Adipocyte (in vitro differentiated cells): ENCODE results near the gene TMEM218.

Source experiments
- DNase-seq: peaks from one replicate; pipeline ENCODE4 v3.0.0-alpha.2; 2015; ENCODE audit warnings: low read depth
- H3K27me3 ChIP-seq: replicated peaks from 2 replicates; pipeline ENCODE4 v1.7.0; 2013; ENCODE audit warnings: mild to moderate bottlenecking, low read length, moderate library complexity; ENCODE audit not compliant: control insufficient read depth, insufficient read depth
- H3K36me3 ChIP-seq: 2 replicates; pipeline ENCODE4 v1.7.0; 2013; ENCODE audit warnings: low read length, mild to moderate bottlenecking, moderate library complexity; ENCODE audit not compliant: control insufficient read depth, insufficient read depth, severe bottlenecking
- H3K4me1 ChIP-seq: 2 replicates; pipeline ENCODE4 v1.7.0; 2013; ENCODE audit warnings: mild to moderate bottlenecking, low read length, moderate library complexity; ENCODE audit not compliant: control insufficient read depth, insufficient read depth
- H3K4me3 ChIP-seq: 2 replicates; pipeline ENCODE4 v1.7.0; 2013; ENCODE audit warnings: mild to moderate bottlenecking, low read length, moderate library complexity
- H3K9ac ChIP-seq: 2 replicates; pipeline ENCODE4 v1.7.0; 2013; ENCODE audit warnings: mild to moderate bottlenecking, low read length, moderate library complexity
- H3K9me3 ChIP-seq: 2 replicates; pipeline ENCODE4 v1.7.0; 2013; ENCODE audit warnings: mild to moderate bottlenecking, low read length, moderate library complexity; ENCODE audit not compliant: control insufficient read depth

TMEM218 gene

DNA sequence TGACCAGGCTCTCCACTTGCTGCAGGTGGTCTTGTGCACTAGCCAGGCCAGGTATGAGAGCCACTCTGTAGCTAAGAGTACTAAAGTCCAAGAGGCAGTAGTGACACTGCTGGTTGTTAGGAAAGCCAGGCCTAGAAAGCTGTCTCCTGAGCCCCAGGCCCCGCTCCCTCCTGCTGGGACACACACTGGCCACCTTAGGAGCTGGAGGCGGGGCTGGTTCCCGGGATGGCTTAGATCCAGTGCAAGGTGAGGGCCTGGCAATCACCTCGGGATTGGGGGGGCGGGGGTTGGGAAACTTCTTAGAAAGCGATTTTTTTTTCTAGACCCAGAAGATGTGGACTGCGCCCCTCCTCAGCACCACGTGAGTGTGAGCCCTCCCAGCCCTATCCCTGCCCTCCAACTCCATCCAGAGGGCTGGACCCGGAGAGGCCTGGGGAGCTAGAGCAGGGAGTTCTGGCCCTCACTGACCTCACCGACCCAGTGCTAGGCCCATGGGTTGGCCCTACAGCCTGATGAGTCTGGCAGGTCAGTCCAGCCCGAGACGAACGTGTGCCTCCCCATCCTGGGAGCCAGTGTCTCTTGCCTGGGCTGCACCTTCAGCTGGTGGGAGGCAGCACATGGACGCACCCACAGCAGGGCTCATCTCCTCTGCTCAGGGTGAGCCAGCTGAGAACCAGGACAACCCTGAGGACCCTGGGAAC lies 30.2 kb downstream of the TMEM218 start:
- H3K36me3 ChIP-seq, result no peaks in the 10 kb centered on the region
- no peak for DNase-seq
- peaks cover 15% of the 10 kb centered on the region for H3K4me1 ChIP-seq
- no peak overlapping the region for H3K9ac ChIP-seq
- H3K4me3 ChIP-seq, result no peak overlapping the region
- no peaks in the 10 kb centered on the region for H3K9me3 ChIP-seq
- H3K27me3 ChIP-seq, result no peaks in the 10 kb centered on the region

DNA sequence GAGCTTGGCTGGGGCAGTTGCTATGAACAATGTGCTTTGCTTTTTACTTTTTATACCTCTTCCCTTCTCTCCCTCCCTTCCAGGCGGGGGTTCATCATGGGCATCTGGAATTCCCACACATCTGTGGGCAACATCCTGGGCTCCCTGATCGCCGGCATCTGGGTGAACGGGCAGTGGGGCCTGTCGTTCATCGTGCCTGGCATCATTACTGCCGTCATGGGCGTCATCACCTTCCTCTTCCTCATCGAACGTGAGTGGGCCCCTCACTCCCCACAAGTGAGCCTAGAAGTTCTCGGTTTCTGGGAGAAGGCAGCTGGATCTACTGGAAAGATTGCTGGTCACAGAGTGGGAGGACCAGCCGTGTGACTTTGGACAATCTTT lies 30.9 kb downstream of the TMEM218 start:
- Histone ChIP-seq H3K4me3 (no peak overlapping the region), H3K9me3 (no peaks in the 10 kb centered on the region), H3K4me1 (peaks cover 18% of the 10 kb centered on the region), H3K27me3 (no peaks in the 10 kb centered on the region), H3K9ac (no peak overlapping the region), H3K36me3 (no peaks in the 10 kb centered on the region)
- DNase-seq, result no peak

DNA sequence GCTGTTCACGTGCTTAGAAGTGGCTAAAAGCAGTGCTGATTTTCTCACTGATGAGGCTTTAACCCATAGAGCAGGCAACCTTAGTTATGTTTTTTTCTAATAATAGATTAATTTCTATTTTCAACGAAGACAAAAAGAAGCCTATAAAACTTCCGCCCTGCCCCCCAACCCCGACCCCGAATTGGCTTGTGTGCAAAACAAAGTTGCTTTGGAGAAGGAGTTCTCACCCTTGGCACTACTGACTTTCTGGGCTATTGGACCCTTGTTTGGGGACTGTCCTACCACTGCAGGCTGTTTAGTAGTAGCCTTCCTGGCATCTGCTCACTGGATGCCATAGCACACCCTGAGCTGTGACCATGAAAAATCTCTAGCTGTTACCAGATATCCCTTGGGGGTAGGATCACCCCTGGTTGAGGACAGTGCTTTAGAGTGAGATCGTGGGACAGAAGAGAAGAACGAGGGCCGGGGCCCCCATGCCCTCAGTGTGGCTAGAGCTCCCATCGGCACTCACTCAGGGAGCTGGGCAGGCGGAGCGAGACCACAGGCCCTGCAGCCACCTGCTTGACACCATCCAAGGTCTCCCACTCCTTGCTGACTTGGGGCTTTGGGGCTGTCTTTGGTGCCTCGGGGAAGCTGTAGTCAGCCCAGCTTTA lies 31.4 kb downstream of the TMEM218 start:
- no peak overlapping the region for H3K9ac ChIP-seq
- no peaks in the 10 kb centered on the region for H3K9me3 ChIP-seq
- no peak overlapping the region for H3K4me3 ChIP-seq
- H3K27me3 ChIP-seq, result no peaks in the 10 kb centered on the region
- DNase-seq, result no peak
- peaks cover 19% of the 10 kb centered on the region for H3K4me1 ChIP-seq
- no peaks in the 10 kb centered on the region for H3K36me3 ChIP-seq

DNA sequence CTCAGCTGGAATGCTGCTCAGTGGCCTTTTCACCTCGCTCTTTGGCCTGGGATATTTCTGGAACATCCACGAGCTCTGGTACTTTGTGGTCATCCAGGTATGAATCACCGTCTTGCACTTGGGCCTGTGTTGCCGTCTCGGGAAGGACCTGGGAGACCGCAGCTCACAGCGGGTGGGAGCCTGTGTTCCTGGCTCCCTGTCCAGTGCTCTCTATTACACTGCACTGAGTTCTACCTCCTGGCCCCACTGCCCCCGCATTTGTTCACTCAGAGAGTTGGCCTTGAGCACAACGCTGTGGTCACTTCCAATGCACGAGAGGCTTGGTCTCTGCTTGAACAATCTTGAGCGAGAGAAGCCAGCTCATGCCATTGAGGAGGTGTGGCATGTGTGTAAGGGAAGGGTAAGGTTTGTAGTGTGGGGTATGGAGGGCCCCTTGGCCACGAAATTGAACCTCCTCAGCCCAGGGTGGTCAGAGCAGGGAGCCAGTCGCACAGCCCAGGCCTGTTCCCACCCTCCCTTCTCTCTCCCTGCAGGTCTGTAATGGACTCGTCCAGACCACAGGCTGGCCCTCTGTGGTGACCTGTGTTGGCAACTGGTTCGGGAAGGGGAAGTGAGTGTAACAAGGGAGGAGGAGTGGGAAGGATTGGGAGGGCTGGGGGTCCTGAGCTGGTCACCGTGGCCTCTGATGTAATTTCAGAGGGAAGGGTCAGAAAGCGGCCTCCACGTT lies 32.1 kb downstream of the TMEM218 start:
- Histone ChIP-seq H3K36me3 (no peaks in the 10 kb centered on the region), H3K9ac (no peak overlapping the region), H3K9me3 (no peaks in the 10 kb centered on the region), H3K27me3 (no peaks in the 10 kb centered on the region), H3K4me1 (peaks cover 19% of the 10 kb centered on the region), H3K4me3 (no peak overlapping the region)
- no peak for DNase-seq

GRCh38 chr11:125078516-125079140 lies 32.8 kb downstream of the TMEM218 start:
- DNase-seq, result no peak
- no peak overlapping the region for H3K9ac ChIP-seq

DNA sequence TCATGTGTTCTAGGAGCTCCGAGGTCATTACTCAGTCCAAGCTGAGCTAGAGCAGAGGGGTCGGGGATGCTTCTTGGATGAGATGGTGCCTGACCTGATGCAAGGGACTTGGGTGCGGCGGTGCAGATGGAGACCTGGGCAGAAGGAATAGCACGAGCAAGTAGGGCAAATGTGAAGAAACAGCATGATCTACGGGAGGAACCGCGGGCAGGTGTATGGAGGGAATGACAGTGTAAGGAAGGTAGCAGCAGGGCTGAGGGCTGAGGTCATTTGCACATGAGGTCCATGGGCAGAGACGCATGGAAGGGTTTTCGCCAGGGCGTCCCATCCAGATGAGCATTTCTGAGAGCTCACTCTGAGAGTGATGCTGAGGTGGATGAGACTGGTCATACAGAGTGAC lies 33.4 kb downstream of the TMEM218 start:
- H3K4me1 ChIP-seq, result peaks cover 13% of the 10 kb centered on the region
- H3K4me3 ChIP-seq, result no peak overlapping the region
- no peaks in the 10 kb centered on the region for H3K36me3 ChIP-seq
- no peak for DNase-seq
- no peaks in the 10 kb centered on the region for H3K27me3 ChIP-seq
- H3K9me3 ChIP-seq, result no peaks in the 10 kb centered on the region
- no peak overlapping the region for H3K9ac ChIP-seq

More at GRCh38 chr11:125078516-125079140, 32.8 kb downstream of the TMEM218 start:
- H3K4me3 ChIP-seq, result no peak overlapping the region
- no peaks in the 10 kb centered on the region for H3K9me3 ChIP-seq
- H3K27me3 ChIP-seq, result no peaks in the 10 kb centered on the region
- H3K36me3 ChIP-seq, result no peaks in the 10 kb centered on the region
- peaks cover 19% of the 10 kb centered on the region for H3K4me1 ChIP-seq

GRCh38 chr11:125076378-125076945 lies 35.0 kb downstream of the TMEM218 start:
- H3K9me3 ChIP-seq, result no peaks in the 10 kb centered on the region

DNA sequence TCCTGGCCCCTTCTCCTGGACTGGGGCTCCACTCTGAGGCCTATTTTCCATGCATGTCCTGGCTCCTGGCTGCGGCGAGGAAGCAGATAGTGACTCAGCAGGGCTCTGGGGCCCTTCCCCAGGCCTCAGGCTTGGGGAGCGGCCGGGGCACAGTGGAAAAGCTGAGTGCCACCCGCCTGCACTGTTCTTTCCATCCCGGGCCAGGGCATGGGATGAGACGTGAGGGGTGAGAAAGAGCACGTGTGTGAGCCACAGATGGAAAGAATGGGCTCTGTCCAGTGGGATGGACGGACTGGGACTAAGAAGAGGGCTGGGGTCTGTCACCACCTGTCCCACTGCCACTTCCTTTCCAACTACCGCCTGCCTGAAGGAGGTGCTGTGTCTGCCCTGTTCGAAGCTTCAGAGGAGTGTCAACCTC lies 35.5 kb downstream of the TMEM218 start:
- H3K36me3 ChIP-seq, result no peaks in the 10 kb centered on the region
- H3K9me3 ChIP-seq, result no peaks in the 10 kb centered on the region
- no peak overlapping the region for H3K4me3 ChIP-seq
- H3K27me3 ChIP-seq, result no peaks in the 10 kb centered on the region
- DNase-seq, result no peak
- H3K4me1 ChIP-seq, result peaks cover 10% of the 10 kb centered on the region
- H3K9ac ChIP-seq, result peak overlapping the region; percentile 50

More at GRCh38 chr11:125076378-125076945, 35.0 kb downstream of the TMEM218 start:
- Histone ChIP-seq H3K27me3 (no peaks in the 10 kb centered on the region), H3K4me1 (peaks cover 4% of the 10 kb centered on the region), H3K36me3 (no peaks in the 10 kb centered on the region), H3K4me3 (no peak overlapping the region), H3K9ac (no peak overlapping the region)
- no peak for DNase-seq

DNA sequence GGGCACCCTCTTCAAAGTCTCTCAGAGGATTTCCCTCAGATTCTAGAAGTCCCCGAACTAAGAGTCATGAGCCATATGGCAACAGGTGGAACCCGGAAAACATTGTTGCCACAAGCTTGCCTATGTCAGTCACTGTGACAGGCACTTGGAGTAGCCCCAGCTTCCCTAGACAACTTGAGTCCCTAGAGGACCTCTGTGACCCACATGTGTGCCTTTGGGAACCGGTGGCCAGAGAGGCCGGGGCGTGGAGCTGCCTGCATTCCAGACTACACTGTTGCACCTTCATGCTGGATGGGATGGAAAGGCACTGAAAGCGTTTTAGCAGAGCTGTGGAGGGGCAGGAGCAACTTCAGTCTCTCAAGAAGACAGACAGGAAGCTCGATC lies 36.2 kb downstream of the TMEM218 start:
- Histone ChIP-seq H3K9ac (peak overlapping the region; percentile 50), H3K36me3 (no peaks in the 10 kb centered on the region), H3K9me3 (no peaks in the 10 kb centered on the region), H3K4me1 (peaks cover 16% of the 10 kb centered on the region), H3K27me3 (no peaks in the 10 kb centered on the region), H3K4me3 (no peak overlapping the region)
- DNase-seq, result no peak

GRCh38 chr11:125074511-125075241 lies 36.8 kb downstream of the TMEM218 start:
- Histone ChIP-seq H3K4me3 (no peak overlapping the region), H3K27me3 (no peaks in the 10 kb centered on the region), H3K36me3 (no peaks in the 10 kb centered on the region), H3K4me1 (peaks cover 18% of the 10 kb centered on the region), H3K9ac (no peak overlapping the region), H3K9me3 (no peaks in the 10 kb centered on the region)
- no peak for DNase-seq
